Osteoblast (primary cell): ENCODE measurements around the gene ZCWPW1. TPM values are rescaled to one million over a fixed set of nuclear protein-coding genes. Genes with fewer than 3 reads are reported as not detected.
"Not testable (repeated sequence)": the region's sequence is repeated elsewhere in the genome, so short reads cannot be mapped to it uniquely, and the experiment has no call there.

Source experiments
- DNase-seq: peaks from one replicate; pipeline ENCODE4 v3.0.0; 2011; ENCODE audit warnings: low spot score, mixed read lengths; ENCODE audit not compliant: insufficient read length; ENCODE audit errors: missing footprints
- H2AFZ ChIP-seq: 2 replicates; pipeline ENCODE4 v1.6.0; 2011; ENCODE audit warnings: mild to moderate bottlenecking, low read length
- H3K27ac ChIP-seq: 2 replicates; pipeline ENCODE4 v1.5.1; 2011; ENCODE audit warnings: mild to moderate bottlenecking, low read depth, low read length, moderate library complexity
- H3K27me3 ChIP-seq: 2 replicates; pipeline ENCODE4 v1.6.0; 2012; ENCODE audit warnings: mild to moderate bottlenecking, control low read depth, inconsistent platforms, low read length, moderate library complexity; ENCODE audit not compliant: insufficient read depth
- H3K36me3 ChIP-seq: 2 replicates; pipeline ENCODE4 v1.5.1; 2011; ENCODE audit warnings: mild to moderate bottlenecking, low read length, control low read depth, moderate library complexity; ENCODE audit not compliant: insufficient read depth
- H3K4me1 ChIP-seq: 2 replicates; pipeline ENCODE4 v1.5.1; 2011; ENCODE audit warnings: mild to moderate bottlenecking, low read length, control low read depth, moderate library complexity; ENCODE audit not compliant: insufficient read depth
- H3K4me2 ChIP-seq: 2 replicates; pipeline ENCODE4 v1.6.0; 2011; ENCODE audit warnings: mild to moderate bottlenecking, low read length; ENCODE audit not compliant: insufficient read depth
- H3K4me3 ChIP-seq: fragments of 200-600 bp; sonication (generic); 3 replicates; pipeline ENCODE4 v1.5.1; 2012; ENCODE audit warnings: mild to moderate bottlenecking, low read length, inconsistent platforms; ENCODE audit not compliant: insufficient read depth
- H3K79me2 ChIP-seq: 2 replicates; pipeline ENCODE4 v1.6.0; 2012; ENCODE audit warnings: mild to moderate bottlenecking, low read length, control low read depth, inconsistent platforms; ENCODE audit not compliant: insufficient read depth
- H3K9me3 ChIP-seq: 2 replicates; pipeline ENCODE4 v1.5.1; 2011; ENCODE audit warnings: low read depth, low read length, control low read depth
- H4K20me1 ChIP-seq: 2 replicates; pipeline ENCODE4 v1.6.0; 2012; ENCODE audit warnings: mild to moderate bottlenecking, low read length, control low read depth; ENCODE audit not compliant: insufficient read depth
- CTCF ChIP-seq: IDR thresholded peaks from 2 replicates; pipeline ENCODE4 v1.5.1; 2011; ENCODE audit warnings: mild to moderate bottlenecking, low read depth, low read length, moderate library complexity; ENCODE audit errors: extremely low read depth
- total RNA-seq: library from RNA; depleted of rRNA; stranded (reverse); fragments of >200 nt; gene quantifications from 2 replicates; pipeline ENCODE4 v1.2.3, GENCODE V29; 2012

ZCWPW1 gene
- total RNA-seq, 1 donor: 2.2 TPM

DNA sequence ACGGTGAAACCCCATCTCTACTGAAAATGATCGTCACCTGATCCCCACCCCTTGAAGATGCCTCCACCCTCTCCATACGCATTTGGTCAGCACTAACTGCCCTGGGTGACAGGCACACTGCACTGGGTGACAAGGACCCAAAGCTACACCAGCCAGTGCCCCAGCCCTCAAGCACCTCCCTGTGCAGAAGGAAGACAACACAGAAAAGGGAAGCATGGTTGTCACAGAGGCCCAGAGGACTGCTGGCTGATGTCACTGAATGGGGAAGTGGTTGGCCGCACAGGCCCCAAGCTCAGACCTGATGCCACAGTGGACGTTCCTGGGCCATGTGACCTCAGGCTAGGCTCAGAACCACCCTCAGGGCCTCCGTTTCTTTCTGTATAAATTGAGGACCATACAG is 59.4 kb downstream of the ZCWPW1 start:
- no peaks in the 10 kb centered on the region for H3K79me2 ChIP-seq
- no peaks in the 10 kb centered on the region for H3K4me1 ChIP-seq
- DNase-seq: no peak
- no peak overlapping the region for H3K4me2 ChIP-seq
- no peaks in the 10 kb centered on the region for H3K27me3 ChIP-seq
- H3K9me3 ChIP-seq: no peaks in the 10 kb centered on the region
- H3K27ac ChIP-seq: no peak overlapping the region
- no peak overlapping the region for H3K4me3 ChIP-seq
- H4K20me1 ChIP-seq: no peaks in the 10 kb centered on the region
- no peak for TF ChIP-seq CTCF
- peaks cover 5% of the 10 kb centered on the region for H3K36me3 ChIP-seq
- no peak overlapping the region for H2AFZ ChIP-seq

DNA sequence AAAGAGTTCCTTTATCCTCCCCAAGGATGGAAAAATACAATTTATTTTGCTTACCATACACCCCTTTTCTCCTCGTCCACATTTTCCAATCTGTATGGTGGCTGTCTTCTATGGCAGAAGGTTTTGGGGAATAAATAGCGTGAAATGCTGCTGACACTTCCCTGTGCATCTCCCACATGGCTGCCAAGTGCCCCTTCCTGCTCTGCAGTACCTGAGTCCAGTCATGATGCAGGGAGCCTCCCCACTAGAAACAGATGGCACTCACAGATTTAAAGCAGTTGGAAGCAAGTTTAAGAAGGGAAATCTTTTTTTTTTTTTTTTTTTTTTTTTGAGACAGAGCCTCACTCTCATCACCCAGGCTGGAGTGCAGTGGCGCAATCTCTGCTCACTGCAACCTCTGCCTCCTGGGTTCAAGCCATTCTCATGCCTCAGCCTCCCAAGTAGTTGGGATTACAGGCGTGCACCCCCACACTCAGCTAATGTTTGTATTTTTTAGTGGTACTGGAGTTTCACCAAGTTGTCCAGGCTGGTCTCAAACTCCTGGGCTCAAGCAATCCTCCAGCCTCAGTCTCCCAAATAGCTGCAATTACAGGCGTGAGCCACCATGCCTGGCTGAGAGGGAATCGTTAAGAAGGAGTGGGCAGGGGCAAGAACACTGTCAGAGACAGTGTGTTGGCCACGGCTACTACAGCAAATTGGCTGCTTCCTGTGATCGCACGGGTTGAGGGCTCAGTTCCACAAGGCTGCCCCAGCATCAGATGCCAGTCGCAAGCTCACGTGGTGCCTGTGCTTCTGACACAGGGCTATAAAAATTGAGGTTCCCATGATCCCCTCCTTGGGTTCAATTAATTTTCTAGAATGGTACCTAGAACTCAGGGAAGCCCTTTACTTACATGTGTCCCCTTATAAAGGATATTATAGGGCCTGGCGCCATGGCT is 60.6 kb downstream of the ZCWPW1 start:
- no peak overlapping the region for H2AFZ ChIP-seq
- peaks cover 11% of the 10 kb centered on the region for H3K36me3 ChIP-seq
- H3K4me3 ChIP-seq: no peak overlapping the region
- no peak overlapping the region for H3K4me2 ChIP-seq
- H3K27ac ChIP-seq: no peak overlapping the region
- no peaks in the 10 kb centered on the region for H4K20me1 ChIP-seq
- no peak for DNase-seq
- TF ChIP-seq CTCF: no peak
- no peaks in the 10 kb centered on the region for H3K9me3 ChIP-seq
- no peaks in the 10 kb centered on the region for H3K27me3 ChIP-seq
- H3K4me1 ChIP-seq: no peaks in the 10 kb centered on the region
- H3K79me2 ChIP-seq: no peaks in the 10 kb centered on the region

DNA sequence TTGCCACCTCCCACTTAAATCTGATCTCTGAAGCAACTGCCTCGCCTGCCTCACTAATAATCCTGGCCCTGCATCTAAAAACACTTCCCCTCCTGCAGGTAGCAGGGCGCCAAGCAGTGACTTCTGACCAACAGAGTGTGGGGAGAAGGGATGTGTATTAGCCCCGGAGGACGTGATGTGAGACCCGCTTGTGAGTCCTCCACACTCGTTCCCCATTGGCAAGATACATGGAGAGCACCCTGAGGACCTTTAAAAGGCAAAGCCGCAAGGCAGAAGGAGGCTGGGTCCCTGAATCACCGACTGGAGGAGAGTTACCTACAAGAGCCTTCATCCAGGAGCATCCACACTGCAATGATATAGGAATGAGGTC is 61.3 kb downstream of the ZCWPW1 start:
- Histone ChIP-seq H4K20me1 (no peaks in the 10 kb centered on the region), H3K4me1 (no peaks in the 10 kb centered on the region), H3K79me2 (no peaks in the 10 kb centered on the region), H2AFZ (no peak overlapping the region), H3K36me3 (peaks cover 18% of the 10 kb centered on the region), H3K4me2 (no peak overlapping the region), H3K27me3 (no peaks in the 10 kb centered on the region), H3K27ac (no peak overlapping the region), H3K4me3 (no peak overlapping the region), H3K9me3 (no peaks in the 10 kb centered on the region)
- DNase-seq: no peak
- no peak for TF ChIP-seq CTCF

DNA sequence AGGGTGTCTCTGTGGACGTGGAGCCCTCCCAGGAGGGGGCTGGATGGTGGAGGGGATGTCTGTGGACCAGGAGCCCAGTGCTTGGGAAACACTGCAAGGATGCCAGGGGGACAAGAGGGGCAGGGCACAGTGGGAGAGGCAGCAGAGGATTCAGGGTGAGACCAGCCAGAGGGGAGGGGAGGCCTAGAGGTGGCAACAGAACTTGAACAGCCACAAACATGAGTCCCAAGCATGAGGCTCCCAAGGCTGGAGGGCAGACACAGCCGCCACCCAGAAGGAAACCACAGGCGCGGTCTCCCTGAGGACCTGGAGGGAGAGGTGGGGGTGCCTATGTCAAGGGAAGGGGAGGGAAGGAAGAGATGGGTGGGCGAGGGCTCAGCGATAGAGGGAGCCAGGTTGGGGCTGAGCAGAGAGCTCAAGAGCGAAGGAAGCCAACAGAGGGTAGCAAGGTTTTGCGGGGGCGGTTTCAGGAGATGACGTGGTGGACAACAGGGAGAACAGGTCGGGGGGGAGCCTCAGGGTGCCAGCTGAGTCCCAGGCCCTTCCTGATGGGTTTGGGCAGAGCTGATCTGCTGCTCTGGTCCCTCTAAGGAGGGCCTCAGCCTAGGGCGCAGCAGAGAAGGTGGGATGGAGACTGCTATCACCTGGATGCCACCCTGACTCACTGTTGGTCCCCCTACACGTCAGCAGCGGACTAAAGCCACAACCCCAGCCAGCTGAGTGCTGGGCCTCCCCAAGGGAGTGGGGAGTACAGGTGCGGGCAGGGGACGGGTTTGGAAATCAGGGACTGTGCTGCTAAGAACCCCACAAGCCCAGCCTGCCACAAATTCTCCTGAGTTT is 61.9 kb downstream of the ZCWPW1 start:
- no peak for TF ChIP-seq CTCF
- DNase-seq: no peak
- H3K4me3 ChIP-seq: no peak overlapping the region
- H3K4me1 ChIP-seq: no peaks in the 10 kb centered on the region
- no peaks in the 10 kb centered on the region for H4K20me1 ChIP-seq
- H3K36me3 ChIP-seq: peaks cover 24% of the 10 kb centered on the region
- no peaks in the 10 kb centered on the region for H3K79me2 ChIP-seq
- H3K4me2 ChIP-seq: no peak overlapping the region
- no peaks in the 10 kb centered on the region for H3K9me3 ChIP-seq
- no peak overlapping the region for H3K27ac ChIP-seq
- no peaks in the 10 kb centered on the region for H3K27me3 ChIP-seq
- no peak overlapping the region for H2AFZ ChIP-seq

GRCh38 chr7:100365998-100366367 is 62.5 kb downstream of the ZCWPW1 start:
- H2AFZ ChIP-seq, H3K27me3 ChIP-seq, H3K4me2 ChIP-seq, H3K4me3 ChIP-seq, H3K9me3 ChIP-seq, H3K79me2 ChIP-seq, H4K20me1 ChIP-seq, H3K27ac ChIP-seq, H3K4me1 ChIP-seq, DNase-seq: not testable (repeated sequence)
- peaks cover 29% of the 10 kb centered on the region for H3K36me3 ChIP-seq
